ENCODE data around the gene LTF. TPM values are rescaled to one million over a fixed set of nuclear protein-coding genes. Genes with fewer than 3 reads are reported as not detected.
A peak's percentile ranks its signal among the peaks of the same experiment; 100 is the strongest.

LTF gene
- total and polyA plus RNA-seq, 9 of the 15 experiments (the other 6 are each of a cell fraction or from before 2014, with no cell fraction given), result 0.07 TPM; not detected in 8

- TF ChIP-seq ZNF395 (CRISPR knock-in tag; IDR thresholded peaks at IDR 0.05) (no peak), MTA1 (IDR thresholded peaks at IDR 0.05; ENCODE audit: borderline replicate concordance) (0 out of 2 replicates have a peak, but pooled peaks have one; percentile 34), L3MBTL2 (IDR thresholded peaks at IDR 0.05) (peak; percentile 68), NR2C2 (CRISPR knock-in tag; IDR thresholded peaks at IDR 0.05) (no peak), NR2C2 (tag; IDR thresholded peaks at IDR 0.05) (no peak), NONO (IDR thresholded peaks at IDR 0.05; ENCODE audit: low read depth in 2 of 2, low read length in 1 of 2) (no peak), PPARD (CRISPR knock-in tag; IDR thresholded peaks at IDR 0.05) (no peak), E2F5 (CRISPR knock-in tag; IDR thresholded peaks at IDR 0.05) (no peak), ATF1 (CRISPR knock-in tag; IDR thresholded peaks at IDR 0.05) (no peak), ATF1 (tag; IDR thresholded peaks at IDR 0.05) (no peak), TOE1 (IDR thresholded peaks at IDR 0.05; ENCODE audit: borderline replicate concordance) (no peak), TOE1 (CRISPR knock-in tag; IDR thresholded peaks at IDR 0.05; ENCODE audit: borderline replicate concordance, low read depth) (no peak), TRIM24 (IDR thresholded peaks at IDR 0.05) (peak; percentile 13 to 65; a peak in 1 of 4 replicates), ZNF134 (CRISPR knock-in tag; conservative IDR thresholded peaks at IDR 0.05) (no peak), SMC3 (conservative IDR thresholded peaks at IDR 0.05; ENCODE audit: insufficient read depth, low read depth, low read length) (no peak), MCM3 (IDR thresholded peaks at IDR 0.05) (no peak), TRIM28 (IDR thresholded peaks at IDR 0.05) (no peak), TEAD2 (tag; IDR thresholded peaks at IDR 0.05) (no peak), RAD51 (IDR thresholded peaks at IDR 0.05; ENCODE audit: borderline replicate concordance, low read depth) (no peak), VEZF1 (CRISPR knock-in tag; IDR thresholded peaks at IDR 0.05) (no peak), ZNF740 (CRISPR knock-in tag; IDR thresholded peaks at IDR 0.05) (no peak), ZNF740 (tag; IDR thresholded peaks at IDR 0.05) (no peak), ZFPM2 (CRISPR knock-in tag; IDR thresholded peaks at IDR 0.05) (no peak), CBFA2T3 (IDR thresholded peaks at IDR 0.05) (peak; percentile 85), ARID3A (IDR thresholded peaks at IDR 0.05; ENCODE audit: borderline replicate concordance, low read depth, low read length) (peak; percentile 67; the same call in 1 of the 2 replicates)
These were observed 28.3 kb upstream of the LTF start (continued) for GRCh38 chr3:46492890-46493547.

All from K562 (cell line).